GM10266 (cell line): ENCODE results near the gene SGSM2.

Source experiments
- DNase-seq: peaks from one replicate; pipeline ENCODE4 v3.0.0; 2012; ENCODE audit errors: extremely low spot score
- TF ChIP-seq, protein P1 (sequence below): IDR thresholded peaks from 2 replicates; pipeline ENCODE4 v1.5.1; 2012; ENCODE audit warnings: mild to moderate bottlenecking, low read depth; ENCODE audit not compliant: control insufficient read depth, insufficient read depth; ENCODE audit errors: missing control alignments

SGSM2 gene

DNA sequence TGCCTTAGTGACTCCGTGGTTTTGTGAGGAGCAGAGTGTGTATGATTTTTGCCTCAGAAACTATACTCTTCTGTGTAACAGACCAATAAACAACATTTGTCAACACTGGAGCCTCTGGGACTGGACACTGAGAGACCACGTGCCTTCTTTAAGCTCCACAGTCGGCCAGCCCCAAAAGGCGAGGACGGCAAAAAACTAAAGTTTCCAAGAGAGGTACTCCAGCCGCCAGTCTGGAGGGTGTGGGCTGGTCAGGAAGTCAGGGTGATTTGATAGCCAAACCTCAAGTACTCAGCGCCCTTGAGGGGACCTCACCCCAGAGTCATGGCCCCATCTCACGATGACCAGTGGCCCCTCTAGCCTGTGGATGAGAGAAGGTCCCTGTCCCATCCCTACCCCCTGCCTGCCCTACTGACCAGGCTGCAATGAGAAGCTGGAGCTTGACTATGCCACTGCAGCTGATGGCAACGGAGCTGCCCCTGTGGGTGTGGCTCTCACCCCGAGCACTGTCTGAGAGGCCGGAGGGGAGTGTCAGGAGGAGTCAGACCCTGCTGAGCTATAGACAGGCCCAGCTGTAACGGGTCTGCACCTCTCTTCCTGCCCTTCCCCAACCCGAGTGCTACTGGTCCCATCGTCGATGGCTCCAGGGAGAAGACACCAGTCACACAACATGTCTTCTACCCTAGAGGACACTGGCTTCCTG is 43.8 kb downstream of the SGSM2 start:
- no peak for DNase-seq
- TF ChIP-seq, protein P1, sequence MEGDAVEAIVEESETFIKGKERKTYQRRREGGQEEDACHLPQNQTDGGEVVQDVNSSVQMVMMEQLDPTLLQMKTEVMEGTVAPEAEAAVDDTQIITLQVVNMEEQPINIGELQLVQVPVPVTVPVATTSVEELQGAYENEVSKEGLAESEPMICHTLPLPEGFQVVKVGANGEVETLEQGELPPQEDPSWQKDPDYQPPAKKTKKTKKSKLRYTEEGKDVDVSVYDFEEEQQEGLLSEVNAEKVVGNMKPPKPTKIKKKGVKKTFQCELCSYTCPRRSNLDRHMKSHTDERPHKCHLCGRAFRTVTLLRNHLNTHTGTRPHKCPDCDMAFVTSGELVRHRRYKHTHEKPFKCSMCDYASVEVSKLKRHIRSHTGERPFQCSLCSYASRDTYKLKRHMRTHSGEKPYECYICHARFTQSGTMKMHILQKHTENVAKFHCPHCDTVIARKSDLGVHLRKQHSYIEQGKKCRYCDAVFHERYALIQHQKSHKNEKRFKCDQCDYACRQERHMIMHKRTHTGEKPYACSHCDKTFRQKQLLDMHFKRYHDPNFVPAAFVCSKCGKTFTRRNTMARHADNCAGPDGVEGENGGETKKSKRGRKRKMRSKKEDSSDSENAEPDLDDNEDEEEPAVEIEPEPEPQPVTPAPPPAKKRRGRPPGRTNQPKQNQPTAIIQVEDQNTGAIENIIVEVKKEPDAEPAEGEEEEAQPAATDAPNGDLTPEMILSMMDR: no peak

DNA sequence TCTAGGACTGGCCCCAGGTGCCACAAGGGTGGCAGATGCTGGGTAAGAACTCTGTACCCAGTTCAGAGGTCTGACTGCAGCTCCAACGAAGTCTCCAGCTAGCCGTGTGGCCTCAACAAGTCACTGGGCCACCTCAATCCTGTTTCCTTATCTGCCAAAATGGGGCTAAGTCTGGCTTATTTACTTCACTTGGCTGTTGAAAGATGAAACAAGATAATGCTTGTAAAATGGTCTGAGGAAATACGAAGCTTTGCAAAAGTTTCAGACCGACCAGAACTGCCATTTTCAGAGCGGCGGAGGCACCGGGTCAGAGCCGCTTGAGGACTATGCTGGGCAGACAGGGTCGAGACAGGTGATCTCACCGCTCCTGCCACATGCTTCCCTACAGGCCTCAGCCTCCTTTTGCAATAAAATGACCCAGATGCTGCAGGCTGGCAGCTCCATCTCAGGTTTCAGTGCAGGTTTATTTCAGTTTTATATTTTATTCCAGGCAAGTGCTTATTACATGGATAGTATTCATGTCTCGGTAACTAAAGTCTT is 46.4 kb downstream of the SGSM2 start:
- TF ChIP-seq, protein P1: no peak

DNA sequence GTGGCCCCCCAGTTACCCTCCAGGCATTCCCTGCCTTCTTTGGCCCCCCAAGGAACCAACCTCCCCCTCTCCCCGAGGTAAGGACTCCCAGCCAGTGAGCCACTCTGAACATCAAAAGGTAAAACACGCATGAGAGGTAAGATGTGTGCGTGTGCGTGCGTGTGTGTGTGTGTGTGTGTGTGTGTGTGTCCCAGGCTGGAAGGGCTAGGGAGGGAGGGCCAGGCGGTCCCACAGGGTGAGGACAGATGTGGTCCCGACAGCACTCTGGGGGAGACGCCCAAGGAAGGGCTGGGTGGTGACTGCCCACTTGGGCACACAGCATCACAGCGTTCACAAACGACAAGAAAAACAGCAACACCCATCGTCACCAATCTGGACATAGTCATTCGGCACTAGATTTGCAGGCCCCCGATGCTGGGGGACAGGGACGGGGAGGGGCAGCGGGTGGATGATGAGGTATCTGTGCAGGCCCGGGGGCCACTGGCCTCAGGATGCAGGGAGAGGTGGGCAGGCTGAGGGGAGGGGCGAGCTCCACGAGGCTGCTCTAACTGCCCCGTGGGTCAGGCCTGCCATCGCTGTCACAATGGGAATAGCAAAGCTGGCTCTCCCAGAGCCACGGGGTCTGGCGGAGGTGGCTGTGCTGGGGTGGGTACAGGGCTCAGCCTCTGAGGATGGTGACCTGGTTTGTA is 47.3 kb downstream of the SGSM2 start:
- no peak for DNase-seq
- TF ChIP-seq, protein P1: no peak

More for the DNA sequence above, 46.4 kb downstream of the SGSM2 start:
- no peak for DNase-seq

DNA sequence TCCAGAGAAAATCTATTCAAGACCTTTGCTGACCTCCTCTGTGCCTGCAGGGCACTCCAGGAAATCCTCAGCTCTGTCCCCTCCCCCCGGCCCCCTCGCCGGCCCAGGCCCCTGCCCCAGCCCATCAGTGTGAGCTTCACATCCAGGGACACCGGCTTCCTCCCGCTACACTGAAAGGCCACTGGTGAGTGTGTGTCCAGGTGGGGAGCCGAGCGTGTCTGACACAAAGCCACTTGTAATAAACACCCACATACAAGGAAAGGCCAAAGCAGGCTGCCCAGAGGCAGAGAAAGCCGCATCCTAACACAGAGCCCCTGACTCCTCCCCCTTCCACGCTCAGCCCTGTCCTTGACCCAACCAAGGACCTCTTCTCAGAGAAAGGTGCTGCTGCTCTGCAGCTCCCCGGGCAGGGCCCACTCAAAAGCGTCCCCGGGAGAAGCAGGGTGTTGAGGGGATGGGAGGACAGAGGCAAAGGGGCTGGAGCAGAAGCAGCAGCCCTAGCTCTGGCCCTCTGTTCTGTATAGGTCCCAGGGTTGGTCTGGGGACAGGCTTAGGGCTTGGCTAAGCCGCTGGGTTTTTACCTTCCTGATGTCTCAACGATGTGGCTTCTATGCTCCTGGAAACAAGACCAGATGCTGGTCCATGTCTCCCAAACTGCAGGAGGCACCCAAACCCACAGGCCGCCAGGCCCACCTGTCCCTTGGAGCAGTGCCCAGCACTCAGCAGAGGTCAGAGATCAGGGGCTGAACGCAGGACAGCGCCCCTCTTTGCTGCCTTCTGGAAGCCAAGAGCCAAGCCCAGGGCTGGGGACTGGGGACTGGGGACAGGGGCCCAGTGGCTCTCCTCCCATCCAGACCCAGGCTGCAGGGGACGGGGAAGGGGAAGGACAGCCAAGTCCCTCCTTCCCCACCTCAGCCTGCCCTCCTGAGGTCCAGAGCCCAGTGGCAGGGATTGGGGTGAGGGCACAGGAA is 48.2 kb downstream of the SGSM2 start:
- TF ChIP-seq, protein P1: no peak
- DNase-seq: no peak

DNA sequence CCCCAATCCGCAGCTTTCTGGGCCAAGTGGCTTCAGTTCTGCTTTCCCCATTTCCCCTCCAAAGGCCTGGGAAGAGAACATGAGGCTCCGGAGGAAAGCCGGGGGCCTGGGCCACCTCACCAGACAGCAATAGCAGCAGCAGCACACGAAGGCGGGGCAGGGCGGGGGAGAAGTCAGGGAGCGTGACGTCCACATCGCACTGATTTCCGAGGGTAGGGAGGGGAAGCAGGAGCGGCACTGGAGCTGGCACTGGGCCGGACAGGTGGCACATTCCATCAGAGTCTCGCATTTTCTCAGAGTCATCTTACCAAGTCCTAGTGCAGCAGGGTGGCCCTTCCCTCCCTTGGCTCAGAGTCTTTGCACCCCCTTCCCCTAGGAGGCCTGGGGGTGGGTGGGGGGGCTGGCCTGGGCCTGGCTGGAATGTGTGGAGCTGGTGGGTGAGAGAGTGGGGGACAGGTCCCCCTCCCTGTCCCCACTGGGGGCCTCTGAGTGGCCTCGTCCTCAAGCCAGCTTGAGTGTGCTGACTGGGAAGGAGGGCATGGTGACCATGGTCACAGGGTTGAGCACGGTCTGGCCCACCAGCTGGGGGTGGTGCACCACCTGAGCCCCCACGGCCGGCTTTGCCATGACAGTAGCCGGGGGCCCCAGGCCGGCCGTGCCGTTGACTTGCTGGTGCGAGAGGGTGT is 49.2 kb downstream of the SGSM2 start:
- no peak for DNase-seq
- TF ChIP-seq, protein P1: no peak

DNA sequence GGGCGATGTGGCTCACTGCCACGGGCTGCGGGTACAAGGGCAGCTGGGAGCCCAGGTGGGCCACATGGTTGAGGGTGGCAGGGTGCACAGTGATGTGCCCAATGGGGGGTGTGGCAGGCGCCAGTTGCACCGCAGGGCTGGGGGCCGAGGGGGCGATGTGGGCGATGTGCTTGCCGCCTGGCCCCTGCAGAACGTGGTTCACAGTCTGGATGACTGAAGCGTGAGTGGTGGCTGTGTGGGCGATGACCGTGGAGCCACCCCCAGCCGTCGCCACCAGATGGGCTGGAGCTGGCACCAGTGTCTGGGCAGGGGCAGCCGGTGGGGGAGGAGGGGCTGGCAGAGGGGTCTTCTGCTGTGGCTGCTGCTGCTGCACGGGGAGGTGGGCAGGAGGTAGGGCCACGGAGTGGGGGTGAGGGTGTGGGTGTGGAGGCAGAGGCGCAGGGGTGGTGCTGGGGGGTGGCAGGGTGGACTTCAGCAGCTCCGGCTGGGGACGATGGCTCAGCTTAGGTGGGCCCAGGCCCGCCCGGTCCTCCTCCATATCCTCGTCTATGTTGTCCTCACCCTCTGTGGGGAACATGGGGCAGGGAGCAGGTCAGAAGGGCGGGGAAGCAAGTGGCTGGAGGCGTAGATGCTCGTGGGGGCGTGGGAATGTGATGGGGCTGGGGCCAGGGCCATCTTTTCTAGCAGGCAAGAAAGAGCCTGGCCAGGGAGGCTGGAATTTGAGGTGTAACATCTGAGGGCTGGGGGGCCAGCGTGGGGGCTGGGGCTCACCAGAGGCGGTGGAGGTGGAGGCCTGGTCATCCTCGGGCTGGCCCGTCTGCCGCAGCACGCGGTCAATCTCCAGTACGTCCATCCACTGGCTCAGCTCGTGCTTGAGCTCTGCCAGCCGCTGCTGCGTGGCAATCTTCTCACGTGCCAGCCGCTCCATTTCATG is 50.1 kb downstream of the SGSM2 start:
- DNase-seq: no peak
- TF ChIP-seq, protein P1: no peak
